HepG2 (cell line): Measurements from ENCODE around the gene SLC22A5. TPM values are rescaled to one million over a fixed set of nuclear protein-coding genes. Genes with fewer than 3 reads are reported as not detected.

ENCODE experiments used
- ARNT ChIP-seq: fragments of 450-650 bp; IDR thresholded peaks from 2 replicates; pipeline ENCODE4 v1.6.1; 2017
- CCDC6 ChIP-seq: sonication (generic); formaldehyde crosslinking; IDR thresholded peaks from 2 replicates; pipeline ENCODE4 v1.8.1; 2022; ENCODE audit warnings: mild to moderate bottlenecking, missing genetic modification reagents, moderate library complexity
- ISL2 ChIP-seq: sonication (generic); formaldehyde crosslinking; IDR thresholded peaks from 2 replicates; pipeline ENCODE4 v1.5.0; 2020; ENCODE audit warnings: missing genetic modification reagents
- KDM1A ChIP-seq: IDR thresholded peaks from 2 replicates; pipeline ENCODE4 v1.6.1; 2016; ENCODE audit warnings: missing compliant biosample characterization
- KDM5A ChIP-seq: fragments of 200-600 bp; sonication (generic); IDR thresholded peaks from 2 replicates; pipeline ENCODE4 v1.7.0; 2018; ENCODE audit warnings: antibody characterized with exemption, mild to moderate bottlenecking, low read length, borderline replicate concordance
- KLF9 ChIP-seq: IDR thresholded peaks from 2 replicates; pipeline ENCODE4 v1.6.1; 2016; ENCODE audit warnings: low read depth
- NFYC ChIP-seq: IDR thresholded peaks from 2 replicates; pipeline ENCODE4 v1.6.1; 2016; ENCODE audit warnings: missing genetic modification reagents, missing compliant biosample characterization
- SMARCC2 ChIP-seq: fragments of 450-650 bp; IDR thresholded peaks from 2 replicates; pipeline ENCODE4 v1.6.1; 2017; ENCODE audit warnings: antibody characterized with exemption, mild to moderate bottlenecking
- SNAPC2 ChIP-seq: sonication (generic); formaldehyde crosslinking; IDR thresholded peaks from 2 replicates; pipeline ENCODE4 v1.8.1; 2022; ENCODE audit warnings: mild to moderate bottlenecking, missing genetic modification reagents
- TBX3 ChIP-seq: fragments of 450-650 bp; IDR thresholded peaks from 2 replicates; pipeline ENCODE4 v1.6.1; 2017; ENCODE audit warnings: antibody characterized with exemption, mild to moderate bottlenecking, inconsistent platforms, borderline replicate concordance
- TOE1 ChIP-seq: sonication (generic); formaldehyde crosslinking; IDR thresholded peaks from 2 replicates; pipeline ENCODE4 v1.4.0; 2020; ENCODE audit warnings: mild to moderate bottlenecking, missing genetic modification reagents
- ZNF10 ChIP-seq: sonication (generic); formaldehyde crosslinking; IDR thresholded peaks from 2 replicates; pipeline ENCODE4 v1.4.0; 2020; ENCODE audit warnings: mild to moderate bottlenecking, low read depth, missing genetic modification reagents, borderline replicate concordance
- ZNF205 ChIP-seq: IDR thresholded peaks from 2 replicates; pipeline ENCODE4 v1.6.1; 2018; ENCODE audit warnings: missing biosample characterization, missing genetic modification reagents
- ZNF382 ChIP-seq: sonication (generic); formaldehyde crosslinking; IDR thresholded peaks from 2 replicates; pipeline ENCODE4 v1.5.0; 2020; ENCODE audit warnings: missing genetic modification reagents, mild to moderate bottlenecking, borderline replicate concordance
- ZNF670 ChIP-seq: sonication (generic); formaldehyde crosslinking; IDR thresholded peaks from 2 replicates; pipeline ENCODE4 v1.8.0; 2022; ENCODE audit warnings: mild to moderate bottlenecking, missing genetic modification reagents, borderline replicate concordance
- ZSCAN29 ChIP-seq: sonication (generic); formaldehyde crosslinking; conservative IDR thresholded peaks from 2 replicates; pipeline ENCODE4 v1.4.0; 2020; ENCODE audit warnings: mild to moderate bottlenecking, missing genetic modification reagents
- polyA plus RNA-seq, 8 experiments: library from polyadenylated mRNA; depleted of rRNA in 3 of 8; stranded (reverse) in 7 of 8; unstranded in 1 of 8; fragments of >200 nt; fragmentation: Illumina TruSeq in 4 of 8; extraction: Trizol in 4 of 8; gene quantifications; 2 replicates each; pipeline versions ENCODE4 v1.2.1 to v1.2.3, GENCODE V29; 2011 to 2016; ENCODE audit warnings: low read depth in 4 of 8, missing spikeins in 1 of 8, mixed read lengths in 1 of 8; ENCODE audit not compliant: insufficient read depth in 1 of 8
- total RNA-seq, 5 experiments: library from RNA; depleted of rRNA; stranded (reverse); fragments of >200 nt; fragmentation: Illumina TruSeq; extraction: Trizol; gene quantifications; 2 replicates each; pipeline ENCODE4 v1.2.3, GENCODE V29; 2016; ENCODE audit warnings: low read depth in 1 of 5
- TF ChIP-seq, protein P1 (sequence below): sonication (generic); formaldehyde crosslinking; IDR thresholded peaks from 2 replicates; pipeline ENCODE4 v1.4.0; 2020; ENCODE audit warnings: mild to moderate bottlenecking, missing genetic modification reagents
- TF ChIP-seq, protein P2 (sequence below): IDR thresholded peaks from 2 replicates; pipeline ENCODE4 v1.6.1; 2016; ENCODE audit warnings: missing compliant biosample characterization, missing genetic modification reagents, borderline replicate concordance
- TF ChIP-seq, protein P3 (sequence below): sonication (generic); formaldehyde crosslinking; IDR thresholded peaks from 2 replicates; pipeline ENCODE4 v1.4.0; 2020; ENCODE audit warnings: missing genetic modification reagents, borderline replicate concordance
- TF ChIP-seq, protein P4 (sequence below): sonication (generic); formaldehyde crosslinking; IDR thresholded peaks from 2 replicates; pipeline ENCODE4 v1.8.0; 2022; ENCODE audit warnings: mild to moderate bottlenecking, missing genetic modification reagents, moderate library complexity
- TF ChIP-seq, protein P5 (sequence below): sonication (generic); formaldehyde crosslinking; IDR thresholded peaks from 2 replicates; pipeline ENCODE4 v1.4.0; 2020; ENCODE audit warnings: missing genetic modification reagents
- TF ChIP-seq, protein P6 (sequence below): sonication (generic); formaldehyde crosslinking; IDR thresholded peaks from 2 replicates; pipeline ENCODE4 v1.4.0; 2020; ENCODE audit warnings: mild to moderate bottlenecking, missing genetic modification reagents
- TF ChIP-seq, protein P7 (sequence below): sonication (generic); formaldehyde crosslinking; IDR thresholded peaks from 2 replicates; pipeline ENCODE4 v1.5.0; 2020; ENCODE audit warnings: mild to moderate bottlenecking, low read depth, missing genetic modification reagents, borderline replicate concordance

SLC22A5 gene
- total and polyA plus RNA-seq, 2 of the 13 experiments (the other 11 are each of a cell fraction or from before 2014, with no cell fraction given) = 7.1 to 15.1 TPM

DNA sequence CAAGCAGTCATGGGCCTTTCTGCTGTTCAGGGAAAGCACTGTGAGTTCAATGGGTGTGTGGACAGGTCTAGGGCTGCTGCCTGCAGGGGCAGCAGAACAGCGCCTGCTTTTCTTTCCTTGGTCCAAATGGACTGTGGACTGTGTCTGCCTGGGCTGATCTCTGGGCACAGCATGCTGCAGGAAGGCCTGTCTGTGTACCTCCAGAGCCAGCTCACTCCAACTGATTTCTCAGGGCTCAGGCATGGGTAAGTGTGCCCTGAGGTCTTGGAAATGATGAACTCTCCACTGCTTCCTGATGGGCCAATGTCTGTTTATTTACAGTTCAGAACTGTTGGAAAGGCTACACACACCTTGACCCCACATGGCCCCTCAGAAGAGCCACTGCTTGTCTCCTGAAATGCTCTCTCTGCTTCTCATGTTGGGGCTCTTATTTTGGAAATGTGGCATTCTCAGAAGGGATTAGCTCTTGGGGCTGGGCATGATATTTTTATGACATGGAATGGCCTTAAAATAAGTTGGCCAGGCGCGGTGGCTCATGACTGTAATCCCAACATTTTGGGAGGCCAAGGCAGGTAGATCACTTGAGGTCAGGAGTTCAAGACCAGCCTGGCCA is 48.3 kb upstream of the SLC22A5 start (continued):
- no peak for TF ChIP-seq KDM5A
- TF ChIP-seq KDM1A (CRISPR knock-in tag) = no peak
- TF ChIP-seq, protein P1, sequence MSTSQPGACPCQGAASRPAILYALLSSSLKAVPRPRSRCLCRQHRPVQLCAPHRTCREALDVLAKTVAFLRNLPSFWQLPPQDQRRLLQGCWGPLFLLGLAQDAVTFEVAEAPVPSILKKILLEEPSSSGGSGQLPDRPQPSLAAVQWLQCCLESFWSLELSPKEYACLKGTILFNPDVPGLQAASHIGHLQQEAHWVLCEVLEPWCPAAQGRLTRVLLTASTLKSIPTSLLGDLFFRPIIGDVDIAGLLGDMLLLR (CRISPR knock-in tag) = no peak
- TF ChIP-seq, protein P2, sequence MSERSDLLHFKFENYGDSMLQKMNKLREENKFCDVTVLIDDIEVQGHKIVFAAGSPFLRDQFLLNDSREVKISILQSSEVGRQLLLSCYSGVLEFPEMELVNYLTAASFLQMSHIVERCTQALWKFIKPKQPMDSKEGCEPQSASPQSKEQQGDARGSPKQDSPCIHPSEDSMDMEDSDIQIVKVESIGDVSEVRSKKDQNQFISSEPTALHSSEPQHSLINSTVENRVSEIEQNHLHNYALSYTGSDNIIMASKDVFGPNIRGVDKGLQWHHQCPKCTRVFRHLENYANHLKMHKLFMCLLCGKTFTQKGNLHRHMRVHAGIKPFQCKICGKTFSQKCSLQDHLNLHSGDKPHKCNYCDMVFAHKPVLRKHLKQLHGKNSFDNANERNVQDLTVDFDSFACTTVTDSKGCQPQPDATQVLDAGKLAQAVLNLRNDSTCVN = no peak
- no peak for TF ChIP-seq TOE1
- TF ChIP-seq, protein P3, sequence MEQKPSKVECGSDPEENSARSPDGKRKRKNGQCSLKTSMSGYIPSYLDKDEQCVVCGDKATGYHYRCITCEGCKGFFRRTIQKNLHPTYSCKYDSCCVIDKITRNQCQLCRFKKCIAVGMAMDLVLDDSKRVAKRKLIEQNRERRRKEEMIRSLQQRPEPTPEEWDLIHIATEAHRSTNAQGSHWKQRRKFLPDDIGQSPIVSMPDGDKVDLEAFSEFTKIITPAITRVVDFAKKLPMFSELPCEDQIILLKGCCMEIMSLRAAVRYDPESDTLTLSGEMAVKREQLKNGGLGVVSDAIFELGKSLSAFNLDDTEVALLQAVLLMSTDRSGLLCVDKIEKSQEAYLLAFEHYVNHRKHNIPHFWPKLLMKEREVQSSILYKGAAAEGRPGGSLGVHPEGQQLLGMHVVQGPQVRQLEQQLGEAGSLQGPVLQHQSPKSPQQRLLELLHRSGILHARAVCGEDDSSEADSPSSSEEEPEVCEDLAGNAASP = peak; percentile 82; the same call in 1 of the 2 replicates
- no peak for TF ChIP-seq ZNF205 (CRISPR knock-in tag)
- TF ChIP-seq KLF9 (CRISPR knock-in tag) = no peak
- TF ChIP-seq, protein P4, sequence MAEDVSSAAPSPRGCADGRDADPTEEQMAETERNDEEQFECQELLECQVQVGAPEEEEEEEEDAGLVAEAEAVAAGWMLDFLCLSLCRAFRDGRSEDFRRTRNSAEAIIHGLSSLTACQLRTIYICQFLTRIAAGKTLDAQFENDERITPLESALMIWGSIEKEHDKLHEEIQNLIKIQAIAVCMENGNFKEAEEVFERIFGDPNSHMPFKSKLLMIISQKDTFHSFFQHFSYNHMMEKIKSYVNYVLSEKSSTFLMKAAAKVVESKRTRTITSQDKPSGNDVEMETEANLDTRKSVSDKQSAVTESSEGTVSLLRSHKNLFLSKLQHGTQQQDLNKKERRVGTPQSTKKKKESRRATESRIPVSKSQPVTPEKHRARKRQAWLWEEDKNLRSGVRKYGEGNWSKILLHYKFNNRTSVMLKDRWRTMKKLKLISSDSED (CRISPR knock-in tag) = no peak
- no peak for TF ChIP-seq TBX3
- TF ChIP-seq CCDC6 (CRISPR knock-in tag) = no peak
- TF ChIP-seq ZNF670 (CRISPR knock-in tag) = no peak
- TF ChIP-seq ISL2 = no peak
- TF ChIP-seq, protein P5, sequence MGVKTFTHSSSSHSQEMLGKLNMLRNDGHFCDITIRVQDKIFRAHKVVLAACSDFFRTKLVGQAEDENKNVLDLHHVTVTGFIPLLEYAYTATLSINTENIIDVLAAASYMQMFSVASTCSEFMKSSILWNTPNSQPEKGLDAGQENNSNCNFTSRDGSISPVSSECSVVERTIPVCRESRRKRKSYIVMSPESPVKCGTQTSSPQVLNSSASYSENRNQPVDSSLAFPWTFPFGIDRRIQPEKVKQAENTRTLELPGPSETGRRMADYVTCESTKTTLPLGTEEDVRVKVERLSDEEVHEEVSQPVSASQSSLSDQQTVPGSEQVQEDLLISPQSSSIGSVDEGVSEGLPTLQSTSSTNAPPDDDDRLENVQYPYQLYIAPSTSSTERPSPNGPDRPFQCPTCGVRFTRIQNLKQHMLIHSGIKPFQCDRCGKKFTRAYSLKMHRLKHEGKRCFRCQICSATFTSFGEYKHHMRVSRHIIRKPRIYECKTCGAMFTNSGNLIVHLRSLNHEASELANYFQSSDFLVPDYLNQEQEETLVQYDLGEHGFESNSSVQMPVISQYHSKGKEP = no peak
- TF ChIP-seq, protein P6, sequence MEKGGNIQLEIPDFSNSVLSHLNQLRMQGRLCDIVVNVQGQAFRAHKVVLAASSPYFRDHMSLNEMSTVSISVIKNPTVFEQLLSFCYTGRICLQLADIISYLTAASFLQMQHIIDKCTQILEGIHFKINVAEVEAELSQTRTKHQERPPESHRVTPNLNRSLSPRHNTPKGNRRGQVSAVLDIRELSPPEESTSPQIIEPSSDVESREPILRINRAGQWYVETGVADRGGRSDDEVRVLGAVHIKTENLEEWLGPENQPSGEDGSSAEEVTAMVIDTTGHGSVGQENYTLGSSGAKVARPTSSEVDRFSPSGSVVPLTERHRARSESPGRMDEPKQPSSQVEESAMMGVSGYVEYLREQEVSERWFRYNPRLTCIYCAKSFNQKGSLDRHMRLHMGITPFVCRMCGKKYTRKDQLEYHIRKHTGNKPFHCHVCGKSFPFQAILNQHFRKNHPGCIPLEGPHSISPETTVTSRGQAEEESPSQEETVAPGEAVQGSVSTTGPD (CRISPR knock-in tag) = no peak
- TF ChIP-seq ZNF10 = no peak
- TF ChIP-seq NFYC (CRISPR knock-in tag) = no peak
- TF ChIP-seq, protein P7, sequence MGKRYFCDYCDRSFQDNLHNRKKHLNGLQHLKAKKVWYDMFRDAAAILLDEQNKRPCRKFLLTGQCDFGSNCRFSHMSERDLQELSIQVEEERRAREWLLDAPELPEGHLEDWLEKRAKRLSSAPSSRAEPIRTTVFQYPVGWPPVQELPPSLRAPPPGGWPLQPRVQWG = no peak
- TF ChIP-seq SMARCC2 = no peak
- TF ChIP-seq ZSCAN29 (CRISPR knock-in tag) = 0 out of 2 replicates have a peak, but pooled peaks have one; percentile 28
- no peak for TF ChIP-seq SNAPC2 (CRISPR knock-in tag)
- no peak for TF ChIP-seq ARNT
- TF ChIP-seq ZNF382 (CRISPR knock-in tag) = no peak
